GM12878 (cell line): Measurements from ENCODE around the gene CYTH3. TPM values are rescaled to one million over a fixed set of nuclear protein-coding genes. Genes with fewer than 3 reads are reported as not detected.

Experiments
- ATAC-seq: fragments of 200-7000 bp; cut with Tn5 transposase; 3 replicates; pipeline ENCODE4 v1.9.1; 2020; ENCODE audit warnings: mild to moderate bottlenecking, moderate library complexity
- BruUV-seq: library from RNA; stranded (reverse); fragments of 400-500 nt; replicated peaks from 2 replicates; lab custom pipeline; 2021; lab: Mats Ljungman, UMichigan
- CTCF ChIA-PET: fragments of 300-600 bp; sonication (Branson Sonifier 250); formaldehyde crosslinking; extraction: SDS; loops from one replicate; lab custom pipeline; 2021; ENCODE audit warnings: inconsistent platforms; lab: Yijun Ruan, JAX
- POLR2A ChIA-PET: fragments of 350-600 bp; formaldehyde crosslinking; extraction: SDS; loops from one replicate; lab custom pipeline; 2021; ENCODE audit warnings: inconsistent platforms; lab: Charles Lee
- RAD21 ChIA-PET: fragments of 300-600 bp; sonication (Branson Sonifier 250); formaldehyde crosslinking; loops from one replicate; lab custom pipeline; 2023; ENCODE audit warnings: antibody characterized with exemption; ENCODE audit not compliant: unreplicated experiment; lab: Charles Lee
- SMC1A ChIA-PET: fragments of 300-600 bp; sonication (Branson Sonifier 250); formaldehyde crosslinking; loops from one replicate; lab custom pipeline; 2023; ENCODE audit not compliant: unreplicated experiment, uncharacterized antibody; lab: Charles Lee
- DNase-seq: peaks from one replicate; pipeline ENCODE4 v3.0.0-alpha.2; 2011; ENCODE audit warnings: low read depth, low spot score
- FAIRE-seq: peaks from 3 replicates; lab custom pipeline; 2011; peaks lifted over from hg19 to GRCh38; lab: Jason Lieb, UNC
- H2AFZ ChIP-seq: 2 replicates; pipeline ENCODE4 v1.6.0; 2011; ENCODE audit warnings: low read depth, low read length, control low read depth; ENCODE audit not compliant: control insufficient read depth
- H3K27ac ChIP-seq: 2 replicates; pipeline ENCODE4 v1.5.1; 2011; ENCODE audit warnings: control low read depth; ENCODE audit not compliant: control insufficient read depth, insufficient read depth
- H3K27me3 ChIP-seq, 2 experiments: replicated peaks in 1 of 2; 2 replicates each; pipeline versions ENCODE4 v1.6.0 to v1.6.1; 2011; ENCODE audit warnings: low read length in 1 of 2; ENCODE audit not compliant: control insufficient read depth in 2 of 2, insufficient read depth in 2 of 2
- H3K36me3 ChIP-seq, 2 experiments: 2 replicates each; pipeline ENCODE4 v1.5.1; 2011; ENCODE audit warnings: low read length in 1 of 2; ENCODE audit not compliant: control insufficient read depth in 2 of 2, insufficient read depth in 2 of 2
- H3K4me1 ChIP-seq: 2 replicates; pipeline ENCODE4 v1.6.1; 2011; ENCODE audit warnings: mild to moderate bottlenecking, low read length, moderate library complexity, mixed read lengths; ENCODE audit not compliant: control insufficient read depth, insufficient read depth
- H3K4me2 ChIP-seq: 2 replicates; pipeline ENCODE4 v1.6.0; 2011; ENCODE audit warnings: control low read depth; ENCODE audit not compliant: control insufficient read depth, insufficient read depth
- H3K4me3 ChIP-seq: fragments of 200-600 bp; sonication (generic); 2 replicates; pipeline ENCODE4 v1.5.1; 2016
- H3K79me2 ChIP-seq: 2 replicates; pipeline ENCODE4 v1.6.0; 2011; ENCODE audit warnings: low read length; ENCODE audit not compliant: control insufficient read depth, insufficient read depth
- H3K9ac ChIP-seq: 2 replicates; pipeline ENCODE4 v1.8.0; 2011; ENCODE audit warnings: low read length, control low read depth, mixed read lengths; ENCODE audit not compliant: control insufficient read depth, insufficient read depth
- H3K9me3 ChIP-seq: replicated peaks from 3 replicates; pipeline ENCODE4 v1.5.1; 2011; ENCODE audit warnings: mild to moderate bottlenecking, low read length; ENCODE audit not compliant: control insufficient read depth, insufficient read depth
- H4K20me1 ChIP-seq: 2 replicates; pipeline ENCODE4 v1.6.0; 2011; ENCODE audit not compliant: control insufficient read depth, insufficient read depth
- ATF7 ChIP-seq: fragments of 450-650 bp; IDR thresholded peaks from 2 replicates; pipeline ENCODE4 v1.6.1; 2016; ENCODE audit warnings: low read depth, mild to moderate bottlenecking
- CHD4 ChIP-seq: fragments of 200-600 bp; sonication (generic); IDR thresholded peaks from 2 replicates; pipeline ENCODE4 v1.6.1; 2016; ENCODE audit warnings: mild to moderate bottlenecking
- FOS ChIP-seq: IDR thresholded peaks from 3 replicates; pipeline ENCODE4 v1.6.1; 2011; ENCODE audit warnings: borderline replicate concordance; ENCODE audit not compliant: insufficient read length; ENCODE audit errors: extremely low read depth
- HDAC6 ChIP-seq: fragments of 200-600 bp; sonication (generic); IDR thresholded peaks from one replicate; pipeline ENCODE4 v1.8.0; 2017; ENCODE audit warnings: antibody characterized with exemption; ENCODE audit not compliant: unreplicated experiment
- IRF5 ChIP-seq: fragments of 450-650 bp; IDR thresholded peaks from 2 replicates; pipeline ENCODE4 v1.6.1; 2017; ENCODE audit warnings: borderline replicate concordance
- NFIC ChIP-seq: IDR thresholded peaks from 2 replicates; pipeline ENCODE4 v1.6.1; 2012; ENCODE audit warnings: low read depth, mild to moderate bottlenecking, inconsistent platforms, low read length, moderate library complexity
- NFYB ChIP-seq: IDR thresholded peaks from 2 replicates; pipeline ENCODE4 v1.6.1; 2011; ENCODE audit warnings: low read depth, mild to moderate bottlenecking, low read length, improper control_type of control experiment, moderate library complexity; ENCODE audit not compliant: insufficient read depth
- PBX3 ChIP-seq: IDR thresholded peaks from 2 replicates; pipeline ENCODE4 v1.6.1; 2011; ENCODE audit warnings: mild to moderate bottlenecking, low read depth, low read length, moderate library complexity; ENCODE audit not compliant: insufficient replicate concordance
- SMC3 ChIP-seq: IDR thresholded peaks from 2 replicates; pipeline ENCODE4 v1.6.1; 2011; ENCODE audit warnings: low read length, improper control_type of control experiment, borderline replicate concordance
- SP1 ChIP-seq: IDR thresholded peaks from one replicate; pipeline ENCODE4 v1.6.1; 2011; ENCODE audit warnings: low read depth, low read length
- TCF3 ChIP-seq: IDR thresholded peaks from 2 replicates; pipeline ENCODE4 v1.6.1; 2012; ENCODE audit warnings: low read depth, mild to moderate bottlenecking, low read length, borderline replicate concordance; ENCODE audit not compliant: insufficient read depth
- ZNF207 ChIP-seq: fragments of 450-650 bp; IDR thresholded peaks from 2 replicates; pipeline ENCODE4 v1.6.1; 2014; ENCODE audit warnings: antibody characterized with exemption, mild to moderate bottlenecking, borderline replicate concordance
- ZSCAN29 ChIP-seq: fragments of 450-650 bp; IDR thresholded peaks from 2 replicates; pipeline ENCODE4 v1.6.1; 2017; ENCODE audit warnings: mild to moderate bottlenecking, moderate library complexity
- whole genome bisulfite sequencing: methylation state at CpG from one replicate; pipeline ENCODE4 v1.1.6; 2016; ENCODE audit warnings: low lambda C conversion rate; ENCODE audit not compliant: insufficient replicate concordance, insufficient coverage; ENCODE audit errors: missing lambda C conversion rate; 5-methylcytosine and 5-hydroxymethylcytosine counted together
- in situ Hi-C: fragments of 300-500 bp; cut with MboI; formaldehyde crosslinking; loops from 9 replicates; pipeline ENCODE4 v1.14.3; 2018; ENCODE audit warnings: mixed read lengths
- intact Hi-C: fragments of 100-400 bp; cut with micrococcal nuclease; formaldehyde crosslinking; loops from one replicate; pipeline ENCODE4 v1.14.2; 2022; ENCODE audit not compliant: unreplicated experiment
- polyA plus RNA-seq, 11 experiments: library from polyadenylated mRNA; depleted of rRNA in 4 of 11; unstranded in 6 of 11; stranded (reverse) in 5 of 11; fragments of >200 nt; fragmentation: Nextera tagmentation in 4 of 11; fragmentation: Illumina TruSeq in 1 of 11; extraction: Ambion mirVana in 4 of 11; extraction: Trizol in 1 of 11; gene quantifications; 1 replicate in 1 of 11; 2 replicates in 10 of 11; pipeline versions ENCODE4 v1.2.1 to v1.2.3, GENCODE V29; 2011 to 2016; ENCODE audit warnings: inconsistent platforms in 2 of 11, missing spikeins in 2 of 11, low read depth in 1 of 11
- total RNA-seq, 4 experiments: library from RNA; depleted of rRNA in 3 of 4; stranded (reverse); fragments of >200 nt in 3 of 4; fragmentation: Illumina TruSeq in 1 of 4; extraction: Trizol in 1 of 4; gene quantifications; 2 replicates each; pipeline versions ENCODE4 v1.2.1 to v1.2.3, GENCODE V29; 2013 to 2021

CYTH3 gene
- total and polyA plus RNA-seq, 10 of the 15 experiments (the other 5 are each of a cell fraction or from before 2014, with no cell fraction given) = 0.45 to 28.2 (median 15.7) TPM

- no TSS peak for BruUV-seq
These were observed 129.5 kb downstream of the CYTH3 start for GRCh38 chr7:6142871-6143380.

More at GRCh38 chr7:6142871-6143380, 129.5 kb downstream of the CYTH3 start:
- H4K20me1 ChIP-seq = no peaks in the 10 kb centered on the region
- no peak for ATAC-seq
- RAD21 ChIA-PET = no interaction called here
- no peak for FAIRE-seq
- TF ChIP-seq CHD4 (no peak), ZSCAN29 (no peak), NFIC (no peak), IRF5 (no peak), HDAC6 (no peak), NFYB (no peak), TCF3 (no peak), SP1 (no peak), SMC3 (no peak), FOS (no peak), PBX3 (no peak), ATF7 (no peak), ZNF207 (no peak)
- TF ChIP-seq, all 136 proteins: peak for 0
- Histone ChIP-seq H3K9me3 (no peaks in the 10 kb centered on the region), H2AFZ (no peak overlapping the region), H3K27me3 (no peaks in the 10 kb centered on the region), H3K4me1 (peaks cover 4% of the 10 kb centered on the region), H3K79me2 (no peaks in the 10 kb centered on the region), H3K4me2 (no peak overlapping the region), H3K9ac (no peak overlapping the region), H3K27ac (peak overlapping the region; percentile 46), H3K36me3 (peaks cover 17 to 35% of the 10 kb centered on the region in 2 experiments), H3K4me3 (no peak overlapping the region)
- in situ Hi-C loops = no loop called here
- ChIA-PET POLR2A (interaction anchor here (1.2 kb wide), 1 partner anchor 9 kb away, joined by 4 read pairs; no protein-coding TSS in a partner anchor), CTCF (no interaction called here), SMC1A (interaction anchor here (0.7 to 1.3 kb wide), 2 partner anchors 16 to 90 kb away, joined by 3 read pairs; no protein-coding TSS in a partner anchor)
- 98% methylated on average over 16 of the region's 16 CpGs for WGBS
- intact Hi-C loops = no loop called here
- no peak for DNase-seq
